Daoy (cell line): ENCODE results near the gene GREM1. TPM values are rescaled to one million over a fixed set of nuclear protein-coding genes. Genes with fewer than 3 reads are reported as not detected.
A peak's percentile ranks its signal among the peaks of the same experiment; 100 is the strongest.

Experiments
- DNase-seq: peaks from one replicate; pipeline ENCODE4 v3.0.0-alpha.2; 2015; ENCODE audit warnings: low read depth
- total RNA-seq: library from RNA; depleted of rRNA; stranded (reverse); fragments of >200 nt; shearing (Covaris generic); gene quantifications from 2 replicates; pipeline ENCODE4 v1.2.3, GENCODE V29; 2014

Gene GREM1
- total RNA-seq, 1 experiment from 2014 or later: 34.4 TPM

DNA sequence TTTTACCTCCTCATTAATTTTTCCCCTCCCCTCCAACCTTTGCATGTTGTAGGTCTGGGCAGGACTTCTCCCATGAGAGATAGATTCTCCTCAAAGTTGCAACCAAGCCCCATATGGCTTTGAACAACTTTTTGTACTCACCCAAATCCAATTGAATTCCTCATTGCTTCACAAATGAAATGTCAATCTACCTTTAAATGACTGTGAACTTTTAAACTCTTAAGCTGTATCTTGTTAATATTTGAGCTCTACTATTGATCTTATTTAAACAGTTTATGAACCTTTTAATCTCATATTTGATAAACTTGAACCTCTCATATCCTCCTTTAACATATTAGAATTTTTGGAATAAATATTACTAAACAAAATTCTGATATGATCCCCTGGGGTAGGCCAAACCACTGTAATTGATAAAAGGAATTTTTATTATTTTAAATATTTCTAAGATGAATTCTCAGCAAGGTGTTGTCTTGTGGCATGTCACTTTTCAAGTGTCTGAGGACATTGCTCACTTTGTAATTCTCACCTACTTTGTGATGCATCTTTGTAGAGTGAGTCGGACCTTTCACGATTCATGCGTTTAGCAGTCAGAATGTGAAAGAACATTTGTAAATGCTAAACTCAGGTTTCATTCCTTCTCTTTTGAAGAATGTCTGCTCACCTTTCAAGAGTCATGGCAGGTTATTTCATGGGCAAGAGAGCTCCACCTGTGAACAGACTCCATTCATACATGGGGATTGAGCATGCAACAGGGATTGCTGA, 23.4 kb upstream of the GREM1 start:
- no peak for DNase-seq

- DNase-seq: no peak
Measured at GRCh38 chr15:32698773-32699390, 18.9 kb upstream of the GREM1 start.

GRCh38 chr15:32700501-32701150, 17.2 kb upstream of the GREM1 start:
- peak; percentile 12 for DNase-seq

DNA sequence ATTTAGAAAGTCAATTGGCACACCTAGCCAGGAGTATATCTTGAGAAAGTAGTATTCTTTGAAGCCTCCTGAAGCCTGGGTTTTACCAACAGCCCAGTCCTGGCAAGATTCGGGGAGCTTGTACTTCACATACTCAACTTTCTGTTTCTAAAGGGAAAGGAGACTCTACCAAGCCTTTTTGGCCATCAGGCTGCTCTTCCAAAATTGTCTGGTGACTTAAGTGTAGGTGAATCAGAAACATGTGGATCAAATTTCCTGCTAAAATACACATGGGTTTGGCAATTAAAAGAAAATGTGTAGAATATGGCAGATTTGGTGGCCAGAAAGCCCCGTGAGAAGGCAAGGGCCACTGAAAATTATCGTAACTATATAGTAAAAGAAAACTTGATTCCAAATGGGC, 15.9 kb upstream of the GREM1 start:
- DNase-seq: no peak

- no peak for DNase-seq
Measured at GRCh38 chr15:32704395-32704981, 13.3 kb upstream of the GREM1 start.

DNA sequence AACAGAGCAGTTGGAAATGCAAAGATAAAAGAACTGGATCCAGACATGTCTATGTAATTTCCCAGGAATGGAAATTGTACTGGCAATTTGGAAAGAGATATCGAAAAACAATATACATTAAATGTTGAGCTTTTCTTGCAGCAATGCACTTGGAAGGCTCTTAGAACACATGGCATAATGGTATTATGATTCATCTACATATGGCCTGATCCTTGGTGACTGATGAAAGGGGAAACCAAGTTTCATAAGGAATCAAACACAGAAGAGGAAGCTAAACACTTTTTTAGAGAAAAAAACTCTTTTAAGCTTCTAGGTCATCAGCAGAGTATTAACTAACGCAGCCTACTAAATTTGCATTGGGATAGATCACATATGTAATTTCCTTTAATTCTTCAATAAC, 12.4 kb upstream of the GREM1 start:
- DNase-seq: no peak

DNA sequence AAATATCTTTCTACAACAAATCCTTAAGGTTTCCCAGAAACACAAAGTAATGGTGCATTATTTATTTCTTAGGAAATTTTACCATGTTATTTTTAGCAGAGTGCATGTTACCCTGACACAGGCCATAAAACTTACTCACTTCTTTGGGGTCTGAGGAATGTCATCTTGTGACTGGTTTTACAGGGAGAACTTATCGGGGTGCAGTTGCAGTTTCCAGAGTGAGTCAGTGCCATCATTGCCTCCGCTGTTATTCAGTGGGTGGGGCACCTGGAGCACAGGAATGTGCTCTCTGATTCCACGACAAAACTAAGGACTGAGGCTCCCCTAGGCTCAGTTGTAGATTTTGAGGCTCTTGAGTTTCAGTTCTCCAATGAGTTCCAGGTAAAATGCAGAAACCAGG, 11.1 kb upstream of the GREM1 start:
- peak; percentile 63 for DNase-seq

DNA sequence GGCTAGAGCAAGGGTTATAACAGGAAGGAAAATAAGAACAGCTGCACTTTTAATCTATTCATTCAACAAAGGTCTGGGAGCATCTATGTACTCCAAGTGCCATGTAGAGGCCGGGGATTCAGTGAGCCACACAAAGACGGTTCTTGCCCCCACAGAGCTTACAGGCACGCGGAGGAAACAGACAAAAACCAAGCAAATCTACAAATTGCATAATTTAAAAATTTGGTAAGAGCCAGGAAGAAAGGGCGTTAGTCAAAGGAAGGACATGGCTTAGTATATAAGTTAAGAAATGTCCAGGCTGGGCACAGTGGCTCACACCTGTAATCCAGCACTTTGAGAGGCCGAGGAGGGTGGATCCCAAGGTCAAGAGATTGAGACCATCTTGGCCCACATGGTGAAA, 10.4 kb upstream of the GREM1 start:
- DNase-seq: no peak

DNA sequence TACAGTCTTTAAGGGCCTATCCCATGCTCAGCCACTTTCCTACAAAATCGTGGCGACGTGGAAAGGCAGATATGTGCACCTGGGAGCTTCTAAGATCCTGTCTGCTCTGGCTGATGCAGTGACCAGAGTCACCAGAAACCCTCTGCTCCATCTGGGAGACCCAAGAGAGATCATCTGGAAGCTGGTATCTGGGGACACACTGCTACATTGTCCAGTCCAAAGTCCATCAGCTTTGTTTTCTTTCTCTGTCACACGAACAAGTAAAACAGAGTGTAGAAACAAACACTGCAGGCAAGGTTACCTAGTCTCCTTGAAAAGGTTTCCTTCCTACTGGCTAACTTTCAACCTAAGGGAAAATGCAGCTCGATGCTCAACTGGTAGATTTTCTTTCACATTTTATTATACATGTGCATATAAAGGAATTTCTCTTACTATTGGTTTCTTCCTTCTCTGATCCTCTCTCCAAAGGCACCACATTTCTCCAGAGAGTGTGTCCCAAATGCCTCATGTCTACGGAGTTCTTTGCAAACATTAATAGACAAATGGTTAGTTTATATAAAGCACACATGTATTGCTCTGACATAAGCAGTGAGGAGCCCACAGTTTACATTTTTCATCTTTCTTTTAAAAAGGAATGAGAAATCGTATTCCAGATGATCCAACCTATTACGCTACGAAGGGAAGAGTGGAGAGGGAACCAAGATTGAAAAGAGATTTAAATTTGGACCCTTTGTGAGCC, 8.3 kb upstream of the GREM1 start:
- no peak for DNase-seq

GRCh38 chr15:32715276-32715675, 2.5 kb upstream of the GREM1 start:
- DNase-seq: no peak

DNA sequence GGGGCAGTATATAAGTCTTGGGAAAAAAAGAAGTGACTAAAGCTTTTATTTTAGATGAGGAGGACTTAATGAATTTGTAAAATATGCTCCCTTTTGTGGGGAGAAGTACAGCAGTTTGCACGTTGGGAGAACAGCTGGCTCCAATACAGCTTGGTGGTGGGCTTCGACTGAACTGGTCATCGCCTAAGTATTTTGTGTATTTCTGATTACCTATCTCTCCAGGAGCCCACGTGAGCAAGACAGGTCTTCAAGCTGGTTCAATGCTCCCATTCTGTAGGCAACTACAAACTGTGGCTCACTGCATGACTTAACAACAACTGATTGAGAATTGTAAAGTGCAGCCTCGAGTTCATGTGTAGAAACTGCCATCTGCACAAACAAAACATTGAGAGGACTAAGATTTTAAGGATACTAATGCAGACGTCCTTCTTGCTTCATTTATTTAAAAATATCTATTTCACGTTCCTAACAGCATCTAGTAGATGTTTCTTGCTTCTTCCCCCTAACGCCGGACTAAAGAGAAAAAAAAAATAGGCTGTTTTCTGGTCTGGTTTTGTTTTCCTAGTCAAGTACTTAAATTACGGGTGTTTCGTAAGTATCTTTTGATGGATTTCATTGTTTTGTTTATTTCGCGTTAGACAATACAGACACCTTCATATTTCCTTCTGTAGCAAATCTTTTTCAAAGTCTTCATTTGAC, 1.4 kb upstream of the GREM1 start:
- no peak for DNase-seq

DNA sequence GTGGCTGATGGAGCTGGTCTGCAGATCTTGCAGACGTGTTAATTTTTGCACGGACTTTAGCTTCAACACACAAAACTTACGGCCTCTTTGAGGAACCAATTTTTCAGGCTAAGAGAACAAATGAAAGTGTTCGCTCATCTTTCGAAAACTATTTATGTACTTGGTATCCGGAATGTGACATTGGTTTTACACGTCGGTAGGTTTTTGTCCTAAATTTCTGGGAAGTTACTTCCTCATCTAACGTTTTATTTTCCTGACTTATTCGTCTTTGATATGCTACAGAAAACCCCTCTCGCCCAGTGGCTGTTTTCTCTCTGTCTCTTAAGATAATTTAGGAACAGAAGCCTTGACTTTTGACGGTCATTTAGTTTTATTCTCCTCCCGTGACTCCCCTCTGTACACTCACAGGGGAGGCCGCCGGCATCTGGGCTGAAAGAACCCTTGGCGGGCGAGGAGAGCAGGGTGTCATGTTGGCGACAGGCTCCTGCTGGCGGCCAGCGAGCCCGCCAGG, 834 bp upstream of the GREM1 start:
- DNase-seq: no peak

DNA sequence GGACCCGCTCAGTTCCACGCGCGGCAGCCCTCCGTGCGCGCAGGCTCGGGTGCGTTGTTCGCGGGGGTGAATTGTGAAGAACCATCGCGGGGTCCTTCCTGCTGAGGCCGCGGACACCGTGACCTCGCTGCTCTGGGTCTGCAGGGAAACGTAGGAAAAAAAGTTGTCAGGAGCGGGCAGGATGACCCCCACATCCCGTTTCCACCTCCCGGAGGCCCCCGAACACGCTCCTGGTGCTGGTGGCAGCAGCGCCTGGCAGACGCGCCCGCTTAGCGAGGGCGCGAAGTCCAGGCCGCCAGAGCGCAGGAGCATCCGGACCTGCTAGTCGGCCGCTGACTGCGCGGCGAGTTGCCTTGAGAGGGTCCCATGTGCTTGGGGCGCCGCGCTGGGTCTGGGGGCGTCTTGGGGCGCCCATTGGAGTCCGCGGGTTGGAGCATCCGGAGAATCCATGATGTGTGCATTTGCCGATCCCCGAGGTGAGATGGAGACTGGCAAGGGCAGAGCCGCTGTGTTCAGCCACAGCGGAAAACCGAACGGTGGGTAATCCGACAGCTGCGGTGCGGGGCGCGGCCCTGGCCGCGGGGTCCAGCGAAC, 520 bp downstream of the GREM1 start:
- DNase-seq: peak; percentile 70

GRCh38 chr15:32718821-32719716, 1.3 kb downstream of the GREM1 start:
- DNase-seq: peak; percentile 55

DNA sequence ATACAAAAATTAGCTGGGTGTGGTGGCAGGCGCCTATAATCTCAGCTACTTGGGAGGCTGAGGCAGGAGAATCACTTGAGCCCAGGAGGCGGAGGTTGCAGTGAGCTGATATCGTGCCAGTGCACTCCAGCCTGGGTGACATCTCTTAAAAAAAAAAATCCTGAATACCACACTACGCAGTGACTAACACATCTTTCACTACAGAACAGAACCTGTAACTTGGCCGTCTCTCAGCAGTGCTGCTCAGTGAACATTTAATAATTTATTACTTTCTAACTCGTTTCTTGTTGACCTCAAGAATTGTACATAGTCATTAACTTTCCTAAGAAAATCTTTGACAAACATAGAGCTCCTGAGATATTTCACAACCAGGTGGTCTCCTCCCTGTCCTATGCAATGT, 3.8 kb downstream of the GREM1 start:
- DNase-seq: no peak

GRCh38 chr15:32722136-32722535, 4.3 kb downstream of the GREM1 start:
- no peak for DNase-seq

DNA sequence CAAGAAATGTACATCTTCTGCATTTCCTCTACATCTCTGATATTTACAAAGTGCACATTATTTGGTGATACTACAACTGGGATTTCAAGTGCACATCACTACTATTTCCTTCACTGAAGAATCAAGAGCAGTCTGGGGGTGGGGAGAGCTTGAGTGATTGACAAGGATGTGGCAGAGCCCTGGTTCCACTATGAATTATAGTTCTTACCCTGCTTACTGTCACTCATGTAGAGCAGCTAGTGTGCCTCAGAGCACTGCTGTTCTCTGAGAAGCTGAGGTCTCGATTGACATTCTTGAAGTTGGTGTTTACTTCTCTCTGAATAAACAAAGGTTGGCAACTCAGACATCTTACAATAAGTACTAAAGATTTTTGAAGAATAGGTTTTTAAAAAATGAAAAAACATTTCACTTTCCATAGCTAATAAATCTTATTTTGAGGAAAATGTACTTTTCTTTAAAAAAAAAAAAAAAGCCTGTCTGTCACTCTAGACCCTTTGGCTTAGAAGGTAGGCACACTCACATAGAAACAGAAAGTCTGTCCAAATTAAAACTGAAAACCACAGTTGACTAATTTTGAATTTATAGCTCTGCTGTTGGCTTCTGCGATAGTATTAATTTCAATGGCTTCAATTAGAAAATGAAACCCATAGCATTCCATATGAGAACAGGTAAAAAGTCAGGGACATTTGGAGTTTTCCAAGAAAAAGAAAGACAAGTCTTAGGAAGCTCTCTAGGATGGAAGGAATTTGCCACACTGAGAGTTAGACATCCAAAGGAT, 5.6 kb downstream of the GREM1 start:
- DNase-seq: no peak

DNA sequence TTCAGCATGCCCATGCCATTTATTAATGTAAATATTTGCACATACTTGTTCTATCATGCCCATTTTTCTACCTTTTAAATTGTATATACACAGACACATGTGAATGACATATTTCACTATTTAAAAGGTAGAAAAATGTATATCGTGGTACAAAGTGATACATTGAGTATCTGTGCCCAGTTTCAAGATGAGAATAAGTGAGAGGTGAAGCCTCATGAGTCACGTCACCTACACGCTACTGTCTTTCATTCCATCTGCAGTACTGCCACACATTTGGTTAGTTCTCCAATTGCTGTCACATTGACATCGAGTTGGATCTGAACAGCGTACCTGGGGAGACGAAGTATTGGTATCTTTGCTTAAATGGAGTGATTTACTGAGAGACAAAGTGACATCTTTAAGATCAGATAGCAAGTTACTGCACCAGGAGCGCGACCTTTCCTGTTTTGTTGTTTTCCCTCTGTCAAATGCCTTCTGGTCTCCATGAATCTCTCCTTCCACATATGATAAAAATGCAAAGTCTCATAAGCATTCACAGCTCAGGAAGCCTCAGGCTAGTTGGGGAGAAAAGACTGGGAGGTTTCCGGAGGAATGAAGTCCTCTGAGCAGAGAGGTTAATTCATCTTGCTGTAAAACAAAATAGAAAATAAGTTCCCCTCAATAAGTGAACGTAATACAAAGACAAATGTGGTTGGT, 12.0 kb downstream of the GREM1 start:
- DNase-seq: no peak
